ENCODE results near the gene ART4.
A peak's percentile ranks its signal among the peaks of the same experiment; 100 is the strongest.

DNA sequence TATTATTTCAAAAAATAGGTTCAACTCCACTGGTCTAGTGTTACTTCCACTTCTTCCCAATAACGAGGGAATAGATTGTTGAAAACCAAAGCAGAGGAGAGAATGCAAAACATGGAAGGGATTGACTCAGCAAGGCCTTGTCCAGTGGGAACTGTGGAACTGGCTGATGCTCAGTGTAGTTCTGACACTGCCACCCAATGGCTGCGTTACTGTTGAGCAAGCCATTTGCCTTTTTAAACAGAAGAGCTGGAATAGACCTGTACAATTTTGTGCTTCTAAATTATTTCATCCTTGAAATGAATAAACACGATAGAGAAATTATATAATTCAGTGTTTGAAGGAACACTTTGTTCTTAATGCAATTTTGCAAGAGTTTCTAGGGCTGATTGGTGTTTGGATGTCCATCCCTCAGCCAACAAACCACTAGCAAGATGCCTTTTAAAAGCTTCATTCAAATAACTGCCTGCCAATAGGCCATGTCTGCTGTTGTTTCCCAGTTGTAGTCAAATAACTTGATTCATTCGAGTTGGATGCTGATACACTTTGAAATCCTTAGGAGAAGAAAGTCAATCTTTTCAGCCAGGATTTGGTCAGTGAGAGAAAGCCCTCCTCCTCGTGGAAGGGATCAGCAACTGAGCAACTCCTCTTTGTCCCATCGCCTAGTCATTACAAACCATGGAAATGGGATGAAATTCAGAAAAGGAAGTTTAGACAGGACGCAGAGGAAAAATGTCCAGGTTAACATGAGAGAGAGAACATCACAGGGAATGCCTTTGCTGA lies 49.6 kb upstream of the ART4 start:
- TF ChIP-seq, protein P1, sequence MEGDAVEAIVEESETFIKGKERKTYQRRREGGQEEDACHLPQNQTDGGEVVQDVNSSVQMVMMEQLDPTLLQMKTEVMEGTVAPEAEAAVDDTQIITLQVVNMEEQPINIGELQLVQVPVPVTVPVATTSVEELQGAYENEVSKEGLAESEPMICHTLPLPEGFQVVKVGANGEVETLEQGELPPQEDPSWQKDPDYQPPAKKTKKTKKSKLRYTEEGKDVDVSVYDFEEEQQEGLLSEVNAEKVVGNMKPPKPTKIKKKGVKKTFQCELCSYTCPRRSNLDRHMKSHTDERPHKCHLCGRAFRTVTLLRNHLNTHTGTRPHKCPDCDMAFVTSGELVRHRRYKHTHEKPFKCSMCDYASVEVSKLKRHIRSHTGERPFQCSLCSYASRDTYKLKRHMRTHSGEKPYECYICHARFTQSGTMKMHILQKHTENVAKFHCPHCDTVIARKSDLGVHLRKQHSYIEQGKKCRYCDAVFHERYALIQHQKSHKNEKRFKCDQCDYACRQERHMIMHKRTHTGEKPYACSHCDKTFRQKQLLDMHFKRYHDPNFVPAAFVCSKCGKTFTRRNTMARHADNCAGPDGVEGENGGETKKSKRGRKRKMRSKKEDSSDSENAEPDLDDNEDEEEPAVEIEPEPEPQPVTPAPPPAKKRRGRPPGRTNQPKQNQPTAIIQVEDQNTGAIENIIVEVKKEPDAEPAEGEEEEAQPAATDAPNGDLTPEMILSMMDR (conservative IDR thresholded peaks at IDR 0.05 in 1 of 2, IDR thresholded peaks at IDR 0.05 in 1 of 2; ENCODE audit: extremely low read depth in 1 of 2, insufficient read depth in 1 of 2, low read depth in 1 of 2, low read length in 2 of 2) = peak in 1 of 2 donors; percentile 33
- TF ChIP-seq EZH2 (IDR thresholded peaks at IDR 0.05; ENCODE audit: borderline replicate concordance, low read length) = no peak

Measured in mammary epithelial cell (primary cell).